GM21825 (cell line): Measurements from ENCODE around the gene PLA2G1B.
"Not testable (repeated sequence)": the region's sequence is repeated elsewhere in the genome, so short reads cannot be mapped to it uniquely, and the experiment has no call there.

Experiments
- ATAC-seq: cut with Tn5 transposase; IDR thresholded peaks from one replicate; pipeline ENCODE4 v1.9.1; 2021; ENCODE audit warnings: mild to moderate bottlenecking, moderate library complexity; ENCODE audit not compliant: unreplicated experiment

Gene PLA2G1B

GRCh38 chr12:120359128-120359527 lies 31.5 kb upstream of the PLA2G1B start:
- no peak for ATAC-seq

GRCh38 chr12:120358412-120359100 lies 31.0 kb upstream of the PLA2G1B start:
- ATAC-seq = no peak

DNA sequence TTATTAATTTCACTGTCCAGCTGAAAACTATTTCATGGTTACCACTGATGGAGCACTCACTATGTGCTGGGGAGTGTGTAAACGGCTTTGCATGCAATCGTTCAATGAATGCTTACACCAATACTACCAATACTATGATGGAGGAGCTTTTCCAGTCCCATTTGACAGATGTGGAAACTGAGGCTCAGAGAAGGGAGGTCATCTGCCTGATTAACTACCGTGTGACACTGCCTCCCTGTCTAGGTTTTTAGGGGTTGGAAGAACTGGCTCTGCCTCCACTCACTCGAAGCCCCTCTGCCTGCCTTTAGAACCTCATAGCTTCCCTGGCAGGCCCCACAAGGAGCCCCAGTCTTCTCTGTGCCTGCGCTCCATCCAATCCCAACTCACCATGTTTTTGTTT lies 29.5 kb upstream of the PLA2G1B start:
- no peak for ATAC-seq

GRCh38 chr12:120356567-120357030 lies 29.0 kb upstream of the PLA2G1B start:
- ATAC-seq = no peak

GRCh38 chr12:120353556-120354317 lies 26.2 kb upstream of the PLA2G1B start:
- no peak for ATAC-seq

DNA sequence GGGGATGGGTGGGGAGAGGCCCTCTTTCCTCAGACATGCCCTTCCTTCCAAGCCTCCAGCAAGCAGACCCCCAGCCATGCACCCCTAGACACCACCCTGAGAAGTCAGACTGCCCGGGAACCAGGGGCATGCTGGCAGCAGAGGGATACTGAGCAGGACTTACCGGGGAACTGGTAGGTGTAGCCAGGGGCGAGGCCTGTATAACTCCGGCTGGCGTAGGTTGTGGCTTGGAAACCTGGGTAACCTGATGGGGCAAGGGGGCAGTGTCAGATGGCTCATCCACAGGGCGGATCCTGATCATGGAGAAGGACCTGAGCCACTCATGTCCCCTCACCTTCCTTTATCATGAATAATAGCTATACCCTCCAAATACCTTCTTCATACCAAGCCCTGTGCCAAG lies 25.6 kb upstream of the PLA2G1B start:
- no peak for ATAC-seq

- no peak for ATAC-seq
Observed at GRCh38 chr12:120352117-120352516, 24.5 kb upstream of the PLA2G1B start.

DNA sequence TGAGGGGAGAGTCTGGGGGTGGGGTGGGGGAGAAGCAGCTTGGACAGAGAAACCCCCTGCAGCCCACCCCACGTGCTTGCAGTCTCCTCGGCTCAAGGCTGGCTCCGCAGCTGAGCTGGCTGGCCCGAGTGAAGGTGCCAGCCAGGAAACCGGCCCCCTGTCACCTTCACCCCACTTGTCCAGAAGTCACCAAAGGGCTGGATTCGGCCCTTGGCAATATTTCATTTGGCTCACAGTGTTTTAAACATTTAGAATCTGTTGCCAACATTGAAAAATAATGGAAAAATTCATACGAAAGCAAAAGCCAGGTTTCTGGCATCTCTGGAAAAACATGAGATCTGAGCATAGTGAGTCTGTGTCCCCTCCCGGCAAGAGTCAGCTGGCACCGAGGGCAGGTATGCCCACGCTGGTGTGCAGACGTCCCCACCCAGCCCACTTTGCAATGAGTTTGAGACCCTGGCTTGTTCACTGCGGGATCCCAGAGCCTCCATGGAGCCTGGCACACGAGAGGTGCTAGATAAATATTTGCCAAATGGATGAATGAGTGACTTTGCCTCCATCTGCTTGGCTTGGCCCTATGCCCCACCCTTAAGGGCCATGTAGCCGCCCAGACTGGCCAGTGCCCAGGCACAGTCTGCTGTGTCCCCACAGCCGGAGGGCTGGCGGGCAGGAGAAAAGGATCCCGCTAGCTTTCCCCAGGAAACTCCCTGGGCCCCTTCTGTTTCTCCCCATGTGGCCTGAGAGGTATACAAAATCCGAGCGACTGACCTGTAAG lies 23.2 kb upstream of the PLA2G1B start:
- ATAC-seq = no peak

DNA sequence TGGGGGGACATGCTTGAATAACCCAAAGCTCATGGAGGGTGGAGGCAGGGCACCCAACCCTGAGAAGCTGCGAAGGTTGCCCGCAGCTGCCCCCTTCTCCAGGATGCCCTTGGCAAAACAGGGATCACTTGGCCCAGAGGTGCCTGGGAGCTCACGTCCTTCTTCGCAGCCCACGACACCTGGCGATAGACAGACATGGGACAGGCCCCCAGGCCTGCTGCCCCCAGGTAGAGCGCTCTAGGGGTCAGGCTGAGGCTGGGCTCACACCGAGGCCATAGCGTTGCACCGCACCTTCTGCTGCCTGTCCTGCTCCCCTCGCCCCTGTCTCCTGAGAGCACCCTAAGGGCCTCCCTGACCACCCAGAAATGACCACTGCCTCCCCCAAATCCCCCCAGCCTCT lies 20.2 kb upstream of the PLA2G1B start:
- no peak for ATAC-seq

- ATAC-seq = no peak
Observed at GRCh38 chr12:120346681-120347080, 19.1 kb upstream of the PLA2G1B start.

- ATAC-seq = no peak
Observed at GRCh38 chr12:120346031-120346430, 18.5 kb upstream of the PLA2G1B start.

- no peak for ATAC-seq
Observed at GRCh38 chr12:120343692-120344091, 16.1 kb upstream of the PLA2G1B start.

GRCh38 chr12:120343039-120343537 lies 15.5 kb upstream of the PLA2G1B start:
- ATAC-seq = no peak

DNA sequence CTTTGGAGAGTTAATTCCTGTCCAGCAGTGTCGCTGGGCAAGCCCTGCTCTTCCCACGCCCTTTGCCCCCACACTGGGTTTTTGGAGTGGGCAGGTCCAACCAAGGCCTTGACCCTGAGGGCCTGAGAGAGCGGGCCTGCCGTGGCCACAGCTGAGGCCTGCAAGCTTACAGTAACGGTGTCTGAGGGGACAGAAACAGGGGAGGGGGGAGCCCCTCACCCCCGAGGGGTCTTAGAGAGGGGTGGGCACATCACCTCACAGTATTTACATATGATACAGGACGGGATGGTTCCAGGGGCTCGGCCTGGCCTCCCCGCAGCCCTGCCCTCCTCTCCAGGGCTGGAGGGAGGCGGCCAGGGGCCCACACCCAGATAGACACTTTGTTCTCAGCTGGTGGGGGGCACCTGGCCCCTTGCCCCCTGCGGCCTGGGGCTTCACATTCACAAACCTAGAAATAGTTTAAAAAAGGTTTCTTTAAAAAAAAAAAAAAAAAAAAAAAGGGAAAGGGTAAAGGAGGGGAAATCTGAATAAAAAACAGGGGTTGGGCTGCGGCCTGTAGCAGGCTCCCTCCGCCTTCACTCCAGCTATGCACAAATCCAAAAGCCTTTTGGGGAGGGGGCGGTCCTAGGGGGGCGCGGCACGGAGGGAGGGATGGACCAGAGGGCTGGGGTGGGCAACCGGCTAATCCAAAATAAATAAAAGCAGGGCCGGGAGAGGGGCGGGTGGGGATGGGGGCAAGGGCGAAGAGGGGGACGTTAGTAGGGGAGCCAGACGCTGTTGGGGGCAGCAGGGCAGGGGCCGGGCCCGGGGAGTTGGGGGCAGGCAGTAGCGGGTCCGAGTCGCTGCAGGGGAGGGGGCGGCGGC lies 14.8 kb upstream of the PLA2G1B start:
- ATAC-seq = no peak

DNA sequence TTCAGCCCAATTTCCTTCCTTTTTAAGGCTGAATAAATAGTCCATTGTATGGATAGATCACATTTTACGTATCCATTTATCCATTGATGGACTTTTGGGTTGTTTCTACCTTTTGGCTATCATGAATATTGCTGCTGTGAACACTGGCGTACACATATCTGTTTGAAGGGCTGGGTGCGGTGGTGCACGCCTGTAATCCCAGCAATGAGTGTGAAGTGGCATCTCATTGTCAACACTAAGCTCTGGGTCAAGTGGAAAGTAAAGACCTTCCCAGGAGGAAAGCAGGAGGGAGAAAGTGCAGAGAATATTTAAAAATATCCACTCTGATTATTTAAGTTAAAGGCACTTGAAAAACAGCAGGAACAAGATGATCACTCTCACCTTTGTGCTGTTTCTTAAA lies 11.7 kb upstream of the PLA2G1B start:
- no peak for ATAC-seq

- ATAC-seq = no peak
Observed at GRCh38 chr12:120337730-120338129, 10.2 kb upstream of the PLA2G1B start.

DNA sequence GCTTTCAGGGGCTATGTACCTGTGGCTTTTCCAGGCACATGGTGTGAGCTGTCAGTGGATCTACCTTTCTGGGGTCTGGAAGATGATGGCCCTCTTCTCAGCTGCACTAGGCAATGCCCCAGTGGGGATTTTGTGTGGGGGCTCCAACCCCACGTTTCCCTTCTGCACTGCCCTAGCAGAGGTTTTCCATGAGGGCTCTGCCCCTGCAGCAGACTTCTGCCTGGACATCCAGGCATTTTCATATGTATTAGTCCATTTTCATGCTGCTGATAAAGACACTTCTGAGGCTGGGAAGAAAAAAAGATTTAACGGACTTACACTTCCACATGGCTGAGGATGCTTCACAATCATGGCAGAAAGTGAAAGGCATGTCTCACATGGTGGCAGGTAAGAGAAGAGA lies 8.8 kb upstream of the PLA2G1B start:
- not testable (repeated sequence) for ATAC-seq

- not testable (repeated sequence) for ATAC-seq
Observed at GRCh38 chr12:120335447-120335846, 7.9 kb upstream of the PLA2G1B start.

GRCh38 chr12:120332523-120332922 lies 4.9 kb upstream of the PLA2G1B start:
- ATAC-seq = no peak

DNA sequence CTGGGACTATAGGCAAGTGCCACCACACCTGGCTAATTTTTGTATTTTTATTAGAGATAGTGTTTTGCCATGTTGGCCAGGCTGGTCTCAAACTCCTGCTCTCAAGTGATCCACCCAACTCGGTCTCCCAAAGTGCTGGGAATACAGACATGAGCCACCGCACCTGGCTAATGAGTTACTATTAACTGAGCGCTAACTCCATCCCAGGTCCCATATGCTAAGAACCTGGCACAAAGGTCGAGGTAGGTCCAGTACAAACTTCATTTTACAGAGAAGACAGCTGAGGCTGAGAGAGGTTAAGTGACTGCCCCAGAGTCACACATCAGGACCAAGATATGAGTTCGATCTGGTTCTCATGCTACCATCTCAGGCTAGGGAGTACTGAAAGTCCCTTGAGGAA lies 4.5 kb upstream of the PLA2G1B start:
- ATAC-seq = no peak
